Renal pelvis (tissue), 12 donors: ENCODE measurements around the gene MARS2. TPM values are rescaled to one million over a fixed set of nuclear protein-coding genes. Genes with fewer than 3 reads are reported as not detected.
"Not testable (repeated sequence)": the region's sequence is repeated elsewhere in the genome, so short reads cannot be mapped to it uniquely, and the experiment has no call there.

ENCODE experiments used
- DNase-seq: peaks from one replicate; pipeline ENCODE4 v3.0.0-alpha.2; 2013
- long read RNA-seq, 16 experiments: transcript quantifications; one replicate each; lab custom pipeline, GENCODE V29; 2026
- polyA plus RNA-seq, 3 donors: library from polyadenylated mRNA; unstranded; fragments of 120-200 nt; gene quantifications; one replicate each; pipeline ENCODE4 v1.2.1, GENCODE V29; 2013; ENCODE audit not compliant: insufficient read length in 3 of 3

MARS2 gene
- polyA plus RNA-seq = 1 to 10 TPM; 7.6 to 8.7 (median 8.2) TPM
- long read RNA-seq, donor 1, transcript MARS2-201 (1 exons, 3,019 nt) = major isoform, 5 of 5 reads
- long read RNA-seq, donor 1, partial matches to known transcripts = 0 of 5 reads
- long read RNA-seq, donor 1, other reads (novel, unspliced or antisense) = 0 of 5 reads
- long read RNA-seq, donor 2, transcript MARS2-201 (1 exons, 3,019 nt) = major isoform, 8 of 8 reads
- long read RNA-seq, donor 2, partial matches to known transcripts = 0 of 8 reads
- long read RNA-seq, donor 2, other reads (novel, unspliced or antisense) = 0 of 8 reads
- long read RNA-seq, donor 3, transcript MARS2-201 (1 exons, 3,019 nt) = major isoform, 6 of 6 reads
- long read RNA-seq, donor 3, partial matches to known transcripts = 0 of 6 reads
- long read RNA-seq, donor 3, other reads (novel, unspliced or antisense) = 0 of 6 reads
- long read RNA-seq, donor 4, transcript MARS2-201 (1 exons, 3,019 nt) = major isoform, 5 of 5 reads
- long read RNA-seq, donor 4, partial matches to known transcripts = 0 of 5 reads
- long read RNA-seq, donor 4, other reads (novel, unspliced or antisense) = 0 of 5 reads
- long read RNA-seq, donor 5, transcript MARS2-201 (1 exons, 3,019 nt) = major isoform, 5 of 5 reads
- long read RNA-seq, donor 5, partial matches to known transcripts = 0 of 5 reads
- long read RNA-seq, donor 5, other reads (novel, unspliced or antisense) = 0 of 5 reads
- long read RNA-seq, donor 6, transcript MARS2-201 (1 exons, 3,019 nt) = major isoform, 12 of 12 reads
- long read RNA-seq, donor 6, partial matches to known transcripts = 0 of 12 reads
- long read RNA-seq, donor 6, other reads (novel, unspliced or antisense) = 0 of 12 reads
- long read RNA-seq, donor 7, transcript MARS2-201 (1 exons, 3,019 nt) = major isoform, 14 of 14 reads
- long read RNA-seq, donor 7, partial matches to known transcripts = 0 of 14 reads
- long read RNA-seq, donor 7, other reads (novel, unspliced or antisense) = 0 of 14 reads
- long read RNA-seq, donor 8 = 0 reads
- long read RNA-seq, donor 9, transcript MARS2-201 (1 exons, 3,019 nt) = major isoform, 10 of 10 reads
- long read RNA-seq, donor 9, partial matches to known transcripts = 0 of 10 reads
- long read RNA-seq, donor 9, other reads (novel, unspliced or antisense) = 0 of 10 reads
- long read RNA-seq, donor 10, transcript MARS2-201 (1 exons, 3,019 nt) = major isoform, 10 of 10 reads
- long read RNA-seq, donor 10, partial matches to known transcripts = 0 of 10 reads
- long read RNA-seq, donor 10, other reads (novel, unspliced or antisense) = 0 of 10 reads
- long read RNA-seq, donor 11, transcript MARS2-201 (1 exons, 3,019 nt) = major isoform, 7 of 7 reads
- long read RNA-seq, donor 11, partial matches to known transcripts = 0 of 7 reads
- long read RNA-seq, donor 11, other reads (novel, unspliced or antisense) = 0 of 7 reads
- long read RNA-seq, donor 12, transcript MARS2-201 (1 exons, 3,019 nt) = major isoform, 15 of 15 reads
- long read RNA-seq, donor 12, partial matches to known transcripts = 0 of 15 reads
- long read RNA-seq, donor 12, other reads (novel, unspliced or antisense) = 0 of 15 reads
- long read RNA-seq, donor 13, partial matches to known transcripts = 0 of 1 reads
- long read RNA-seq, donor 13, other reads (novel, unspliced or antisense) = 0 of 1 reads
- long read RNA-seq, donor 14 = 0 reads
- long read RNA-seq, donor 15, transcript MARS2-201 (1 exons, 3,019 nt) = major isoform, 9 of 9 reads
- long read RNA-seq, donor 15, partial matches to known transcripts = 0 of 9 reads
- long read RNA-seq, donor 15, other reads (novel, unspliced or antisense) = 0 of 9 reads
- long read RNA-seq, donor 16, transcript MARS2-201 (1 exons, 3,019 nt) = major isoform, 15 of 15 reads
- long read RNA-seq, donor 16, partial matches to known transcripts = 0 of 15 reads
- long read RNA-seq, donor 16, other reads (novel, unspliced or antisense) = 0 of 15 reads

GRCh38 chr2:197705121-197705911 is at the start of gene MARS2:
MARS2 (plus strand) TSS chr2:197705369; CDS start chr2:197705406, 37 bp downstream.
- peak; percentile 91 for DNase-seq

- DNase-seq = no peak
Observed at GRCh38 chr2:197657562-197657961, 47.6 kb upstream of the MARS2 start.

- DNase-seq = no peak
Observed at GRCh38 chr2:197661626-197662025, 43.5 kb upstream of the MARS2 start.

GRCh38 chr2:197666277-197666676 is 38.9 kb upstream of the MARS2 start:
- DNase-seq = no peak

- no peak for DNase-seq
Observed at GRCh38 chr2:197668296-197668695, 36.9 kb upstream of the MARS2 start.

- DNase-seq = no peak
Observed at GRCh38 chr2:197669077-197669476, 36.1 kb upstream of the MARS2 start.

- no peak for DNase-seq
Observed at GRCh38 chr2:197672371-197672893, 32.7 kb upstream of the MARS2 start.

- DNase-seq = peak; percentile 14
Observed at GRCh38 chr2:197673106-197673505, 32.1 kb upstream of the MARS2 start.

- DNase-seq = peak; percentile 7
Observed at GRCh38 chr2:197673606-197674005, 31.6 kb upstream of the MARS2 start.

GRCh38 chr2:197674060-197674459 is 31.1 kb upstream of the MARS2 start:
- DNase-seq = peak; percentile 5

GRCh38 chr2:197674591-197674990 is 30.6 kb upstream of the MARS2 start:
- DNase-seq = peak; percentile 58

GRCh38 chr2:197675246-197675645 is 29.9 kb upstream of the MARS2 start, which contains the start of gene RFTN2:
RFTN2 (minus strand) TSS chr2:197675587; CDS start chr2:197675458, 129 bp downstream.
- DNase-seq = peak; percentile 16

- peak; percentile 66 for DNase-seq
Observed at GRCh38 chr2:197675711-197676188, 29.4 kb upstream of the MARS2 start.

GRCh38 chr2:197677056-197677455 is 28.1 kb upstream of the MARS2 start:
- no peak for DNase-seq

- DNase-seq = no peak
Observed at GRCh38 chr2:197677483-197677882, 27.7 kb upstream of the MARS2 start.

- not testable (repeated sequence) for DNase-seq
Observed at GRCh38 chr2:197695206-197695605, 10.0 kb upstream of the MARS2 start.

- not testable (repeated sequence) for DNase-seq
Observed at GRCh38 chr2:197695971-197696370, 9.2 kb upstream of the MARS2 start.

GRCh38 chr2:197696571-197696970 is 8.6 kb upstream of the MARS2 start:
- DNase-seq = not testable (repeated sequence)

GRCh38 chr2:197699724-197700123 is 5.4 kb upstream of the MARS2 start:
- DNase-seq = not testable (repeated sequence)
